ENCODE measurements around the gene TNFRSF18.

DNA sequence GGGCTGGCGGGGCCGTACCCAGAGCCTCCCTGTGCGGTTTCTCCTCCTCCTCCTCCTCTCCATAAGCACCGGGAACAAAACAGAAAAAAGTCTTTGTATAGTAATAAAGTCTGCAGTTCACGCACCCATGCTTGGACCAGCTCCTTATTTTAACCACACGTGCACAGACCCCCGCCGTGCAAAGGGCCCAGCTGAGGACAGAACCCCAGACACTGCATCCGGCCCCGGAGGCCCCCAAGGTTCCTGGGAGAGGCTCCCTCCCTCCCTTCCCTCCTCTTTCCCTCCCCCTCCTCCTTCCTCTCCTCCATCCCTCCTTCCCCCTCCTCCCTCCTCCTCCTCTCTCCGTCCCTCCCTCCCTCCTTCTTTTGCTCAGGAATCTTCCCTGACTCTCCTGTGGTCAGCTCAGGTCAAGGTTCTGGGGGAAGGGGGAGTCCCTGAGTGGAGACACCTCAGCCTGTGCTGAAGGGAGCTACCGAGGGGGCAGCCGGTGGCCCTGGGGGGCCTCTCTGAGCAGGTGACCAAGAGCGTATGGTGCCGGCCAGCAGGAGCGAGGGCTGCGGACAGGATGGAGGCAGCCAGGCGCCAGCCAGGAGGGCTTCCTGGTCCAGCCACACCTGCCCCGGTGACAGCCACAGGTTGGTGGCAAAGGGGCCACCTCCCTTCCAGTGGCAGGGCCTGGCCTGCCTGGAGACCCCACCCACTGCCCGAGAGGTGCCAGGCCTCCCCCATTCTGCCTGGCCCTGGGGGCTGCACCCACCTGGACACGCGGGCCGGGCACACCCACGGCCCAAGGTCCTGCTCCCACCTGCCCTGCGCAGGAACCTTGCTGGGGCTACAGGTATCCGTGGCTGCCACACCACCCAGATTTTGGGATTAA lies 35.9 kb downstream of the TNFRSF18 start:
- TF ChIP-seq, protein P1, sequence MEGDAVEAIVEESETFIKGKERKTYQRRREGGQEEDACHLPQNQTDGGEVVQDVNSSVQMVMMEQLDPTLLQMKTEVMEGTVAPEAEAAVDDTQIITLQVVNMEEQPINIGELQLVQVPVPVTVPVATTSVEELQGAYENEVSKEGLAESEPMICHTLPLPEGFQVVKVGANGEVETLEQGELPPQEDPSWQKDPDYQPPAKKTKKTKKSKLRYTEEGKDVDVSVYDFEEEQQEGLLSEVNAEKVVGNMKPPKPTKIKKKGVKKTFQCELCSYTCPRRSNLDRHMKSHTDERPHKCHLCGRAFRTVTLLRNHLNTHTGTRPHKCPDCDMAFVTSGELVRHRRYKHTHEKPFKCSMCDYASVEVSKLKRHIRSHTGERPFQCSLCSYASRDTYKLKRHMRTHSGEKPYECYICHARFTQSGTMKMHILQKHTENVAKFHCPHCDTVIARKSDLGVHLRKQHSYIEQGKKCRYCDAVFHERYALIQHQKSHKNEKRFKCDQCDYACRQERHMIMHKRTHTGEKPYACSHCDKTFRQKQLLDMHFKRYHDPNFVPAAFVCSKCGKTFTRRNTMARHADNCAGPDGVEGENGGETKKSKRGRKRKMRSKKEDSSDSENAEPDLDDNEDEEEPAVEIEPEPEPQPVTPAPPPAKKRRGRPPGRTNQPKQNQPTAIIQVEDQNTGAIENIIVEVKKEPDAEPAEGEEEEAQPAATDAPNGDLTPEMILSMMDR (IDR thresholded peaks at IDR 0.05; ENCODE audit: borderline replicate concordance, extremely low read depth, low read length, poor library complexity, severe bottlenecking), result no peak
- TF ChIP-seq EZH2 (IDR thresholded peaks at IDR 0.05; ENCODE audit: borderline replicate concordance, low read depth, low read length, severe bottlenecking), result no peak
